ENCODE results near the gene NXPH1.
"Not testable (repeated sequence)": the region's sequence is repeated elsewhere in the genome, so short reads cannot be mapped to it uniquely, and the experiment has no call there.

NXPH1 gene

GRCh38 chr7:8719102-8719501 lies 285.7 kb downstream of the NXPH1 start:
- no peak for DNase-seq (ENCODE audit: low spot score)

- DNase-seq (ENCODE audit: low spot score) = peak; percentile 75
These were observed 290.8 kb downstream of the NXPH1 start for GRCh38 chr7:8724080-8724718.

DNA sequence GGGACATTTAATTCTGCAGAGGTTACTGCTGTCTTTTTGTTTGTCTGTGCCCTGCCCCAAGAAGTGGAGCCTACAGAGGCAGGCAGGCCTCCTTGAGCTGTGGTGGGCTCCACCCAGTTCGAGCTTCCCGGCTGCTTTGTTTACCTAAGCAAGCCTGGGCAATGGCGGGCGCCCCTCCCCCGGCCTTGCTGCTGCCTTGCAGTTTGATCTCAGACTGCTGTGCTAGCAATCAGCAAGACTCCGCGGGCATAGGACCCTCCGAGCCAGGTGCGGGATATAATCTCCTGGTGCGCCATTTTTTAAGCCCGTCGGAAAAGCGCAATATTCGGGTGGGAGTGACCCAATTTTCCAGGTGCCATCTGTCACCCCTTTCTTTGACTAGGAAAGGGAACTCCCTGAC lies 298.3 kb downstream of the NXPH1 start:
- DNase-seq (ENCODE audit: low spot score) = not testable (repeated sequence)

- no peak for DNase-seq (ENCODE audit: low spot score)
These were observed 306.4 kb downstream of the NXPH1 start for GRCh38 chr7:8739837-8740236.

DNA sequence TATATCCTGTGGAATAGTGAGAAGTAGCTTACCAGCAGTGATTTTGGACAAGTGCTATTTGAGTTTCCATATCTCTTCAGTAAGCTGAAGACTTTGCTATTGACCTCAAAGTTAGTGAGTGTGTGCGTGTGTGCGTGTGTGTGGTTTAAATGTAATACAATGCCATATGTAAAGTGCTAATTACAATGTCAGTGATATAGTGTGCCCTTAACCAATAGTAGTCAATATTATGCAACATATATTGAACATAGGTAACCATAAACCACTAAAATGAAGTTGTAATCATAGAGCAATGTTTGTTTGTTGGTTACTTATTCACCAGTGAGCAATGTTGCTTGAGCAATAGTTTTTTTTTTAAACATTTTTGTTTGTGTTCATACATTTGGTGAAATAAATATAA lies 309.4 kb downstream of the NXPH1 start:
- DNase-seq (ENCODE audit: low spot score) = no peak

DNA sequence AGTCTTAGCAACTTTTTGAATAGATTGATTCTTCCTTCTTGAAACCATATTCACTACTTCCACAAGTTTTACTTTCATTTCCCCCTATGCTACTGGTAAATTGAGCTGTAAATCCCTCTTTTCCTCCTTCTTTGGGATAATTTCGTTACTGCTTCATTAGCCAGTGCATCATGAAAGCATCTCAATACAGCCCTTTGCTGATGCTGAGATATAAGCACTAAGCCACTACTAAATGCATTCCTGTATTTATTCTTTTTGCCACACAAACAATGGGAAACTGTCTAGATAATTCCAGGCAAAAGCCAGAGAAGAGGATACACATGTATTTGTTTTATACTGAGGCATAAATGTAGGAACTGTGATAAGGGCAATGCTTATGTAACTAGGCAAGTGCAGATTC lies 313.9 kb downstream of the NXPH1 start:
- no peak for DNase-seq (ENCODE audit: low spot score)

- DNase-seq (ENCODE audit: low spot score) = no peak
These were observed 318.3 kb downstream of the NXPH1 start for GRCh38 chr7:8751557-8752231.

DNA sequence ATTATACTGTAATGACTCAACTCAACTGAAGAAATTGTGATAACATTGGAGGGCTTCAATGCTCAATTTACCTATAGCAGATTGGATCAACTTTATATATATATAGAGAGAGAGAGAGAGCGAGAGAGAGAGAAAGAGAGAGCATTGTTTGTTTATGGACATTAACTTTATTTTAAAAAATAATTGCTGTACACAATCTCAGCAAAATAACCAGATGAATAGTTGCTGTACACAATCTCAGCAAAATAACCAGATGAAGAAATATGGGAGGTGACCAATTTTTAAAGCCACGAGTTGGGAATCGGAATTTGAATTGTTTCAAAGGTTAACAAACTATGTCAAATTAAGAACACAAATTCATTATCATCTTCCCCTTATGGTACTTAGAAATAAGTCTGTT lies 319.9 kb downstream of the NXPH1 start:
- no peak for DNase-seq (ENCODE audit: low spot score)

DNA sequence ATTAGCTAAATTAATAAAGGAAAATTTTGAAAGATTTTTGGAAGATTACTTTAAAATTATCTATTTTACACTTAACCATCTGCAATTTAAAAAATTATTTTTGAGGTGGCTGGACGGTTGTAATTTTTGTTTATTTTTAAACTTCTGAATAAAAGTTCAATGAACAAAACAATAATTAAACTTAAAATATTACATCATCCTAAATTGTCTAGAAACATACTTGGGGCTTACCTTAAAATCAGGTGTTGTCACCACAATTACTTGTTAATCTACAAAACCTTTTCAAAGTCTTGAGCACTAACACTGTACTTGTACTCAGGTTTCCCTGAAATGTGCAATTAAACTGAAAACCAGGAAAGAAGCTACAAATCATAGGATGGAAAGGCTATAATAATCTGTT lies 328.3 kb downstream of the NXPH1 start:
- DNase-seq (ENCODE audit: low spot score) = no peak

- DNase-seq (ENCODE audit: low spot score) = no peak
These were observed 329.4 kb downstream of the NXPH1 start for GRCh38 chr7:8762803-8763202.

DNA sequence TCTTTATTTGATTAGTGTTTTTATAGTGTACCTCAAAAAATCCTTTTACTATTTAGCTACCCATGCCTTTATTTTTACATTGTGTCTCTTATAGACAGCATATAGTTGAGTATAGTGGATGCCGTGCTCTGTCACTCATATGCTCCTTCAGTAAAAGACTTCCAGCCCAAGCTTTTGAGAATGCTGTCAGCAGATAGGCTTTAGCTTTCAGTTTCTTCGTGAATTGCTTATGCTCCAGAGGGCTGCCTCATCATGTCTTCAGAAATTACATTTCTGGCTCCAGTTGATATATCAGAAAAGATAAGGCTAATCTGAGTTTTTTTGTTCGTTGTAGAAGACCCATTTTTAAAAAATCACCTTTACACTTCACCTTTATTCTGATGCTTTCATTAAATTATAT lies 332.0 kb downstream of the NXPH1 start:
- no peak for DNase-seq (ENCODE audit: low spot score)

- no peak for DNase-seq (ENCODE audit: low spot score)
These were observed 340.1 kb downstream of the NXPH1 start for GRCh38 chr7:8773518-8773917.

DNA sequence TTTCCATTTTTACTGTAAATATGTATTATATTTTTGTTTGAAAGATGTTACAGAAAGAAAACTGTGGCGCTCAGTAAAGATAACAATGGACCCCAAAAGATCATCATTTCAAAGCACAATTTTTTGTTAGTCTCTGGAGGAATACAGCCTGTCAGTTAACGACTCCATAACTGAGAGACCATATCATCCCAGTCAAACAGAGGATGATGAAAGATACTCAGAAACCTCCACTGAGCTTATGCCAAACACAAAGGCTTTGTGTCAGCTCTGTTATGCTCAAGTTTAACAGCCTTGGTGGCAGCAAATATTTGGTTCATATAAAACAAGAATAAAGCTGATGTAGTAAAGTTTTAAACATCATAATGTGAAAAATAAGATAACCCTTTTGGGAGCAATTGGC lies 345.1 kb downstream of the NXPH1 start:
- DNase-seq (ENCODE audit: low spot score) = no peak

DNA sequence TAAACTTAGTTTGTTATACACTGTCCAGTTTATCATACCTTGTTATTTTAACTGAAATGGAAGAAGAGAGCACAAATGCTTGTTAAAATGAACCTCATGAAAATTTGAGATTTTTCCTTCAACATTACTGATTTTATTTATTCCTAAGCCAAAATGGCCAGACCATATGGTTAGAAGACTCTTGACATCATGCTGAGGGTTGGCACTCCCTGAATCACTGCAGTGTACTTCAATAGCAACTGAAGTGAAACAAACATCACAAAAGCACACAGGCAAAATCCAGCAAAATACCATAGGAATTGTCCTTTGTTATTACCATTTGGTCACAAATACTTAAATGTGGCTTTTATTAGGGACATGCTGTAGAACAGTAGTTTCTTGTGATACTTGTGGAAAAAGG lies 347.8 kb downstream of the NXPH1 start:
- DNase-seq (ENCODE audit: low spot score) = no peak

DNA sequence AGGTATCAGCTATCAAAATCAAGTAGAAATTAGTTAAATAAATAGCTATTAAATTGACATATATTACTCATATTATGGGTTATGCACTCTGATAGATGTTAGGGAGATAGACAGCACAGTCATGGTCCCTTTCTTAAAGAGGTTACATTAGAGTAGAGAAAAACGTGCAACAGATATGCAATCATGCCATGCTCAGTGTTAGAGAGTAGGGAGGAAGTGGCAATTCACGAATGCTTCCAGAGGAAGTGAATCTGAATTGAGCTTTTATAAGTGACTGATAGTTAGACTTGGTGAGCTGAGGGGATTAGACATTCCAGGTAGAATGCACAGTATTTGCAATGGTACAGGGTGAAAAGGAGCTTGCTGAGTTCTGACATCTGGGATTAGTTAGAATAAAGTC lies 349.8 kb downstream of the NXPH1 start:
- DNase-seq (ENCODE audit: low spot score) = no peak

DNA sequence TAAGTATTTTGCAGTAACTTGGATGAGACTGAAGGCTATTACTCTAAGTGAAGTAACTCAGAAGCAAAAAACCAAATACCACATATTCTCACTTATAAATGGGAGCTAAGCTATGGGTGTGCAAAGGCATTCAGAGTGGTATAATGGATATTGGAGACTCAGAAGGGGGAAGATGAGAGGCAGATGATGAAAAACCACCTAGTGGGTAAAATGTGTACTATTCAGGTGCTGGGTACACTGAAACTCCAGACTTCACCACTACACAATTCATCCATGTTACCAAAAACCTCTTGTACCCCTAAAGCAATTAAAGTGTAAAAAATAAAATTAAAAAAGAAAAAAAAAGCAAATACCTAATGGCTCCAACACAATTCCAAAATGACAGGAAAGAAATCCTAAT lies 351.7 kb downstream of the NXPH1 start:
- DNase-seq (ENCODE audit: low spot score) = no peak

DNA sequence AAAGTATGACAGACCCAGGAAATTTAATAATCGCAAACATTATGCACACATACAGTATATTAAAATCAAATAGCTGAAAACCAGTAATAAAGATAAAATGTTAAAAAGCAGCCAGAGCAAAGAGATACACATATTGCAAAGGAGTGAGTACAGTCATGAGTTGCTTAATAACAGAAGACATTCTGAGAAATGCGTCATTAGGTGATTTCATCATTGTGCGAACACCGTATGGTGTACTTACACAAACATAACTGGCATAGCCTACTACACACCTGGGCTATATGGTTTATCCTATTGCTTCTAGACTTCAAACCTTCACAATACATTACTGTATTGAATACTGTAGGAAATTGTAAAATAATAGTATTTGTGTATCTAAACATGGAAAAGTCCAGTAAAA lies 367.6 kb downstream of the NXPH1 start:
- DNase-seq (ENCODE audit: low spot score) = no peak
